Esophagus muscularis mucosa (tissue), 4 donors: ENCODE results near the gene RSRC2.

Experiments used
- CTCF ChIP-seq, 3 experiments: fragments of 200-600 bp in 2 of 3; fragments of 450-650 bp in 1 of 3; sonication (generic) in 2 of 3; IDR thresholded peaks; one replicate each; pipeline ENCODE4 v1.5.1; 2017 to 2019; ENCODE audit warnings: antibody characterized with exemption in 3 of 3, mild to moderate bottlenecking in 2 of 3, moderate library complexity in 1 of 3
- EP300 ChIP-seq: sonication (generic); formaldehyde crosslinking; IDR thresholded peaks from one replicate; pipeline ENCODE4 v1.6.1; 2017; ENCODE audit warnings: antibody characterized with exemption
- POLR2A ChIP-seq: fragments of 450-650 bp; IDR thresholded peaks from one replicate; pipeline ENCODE4 v1.6.1; 2017; ENCODE audit warnings: antibody characterized with exemption, moderate library complexity, mild to moderate bottlenecking, low read depth
- POLR2AphosphoS5 ChIP-seq, 2 donors: sonication (generic); formaldehyde crosslinking; IDR thresholded peaks; one replicate each; pipeline ENCODE4 v1.6.1; 2017; ENCODE audit warnings: antibody characterized with exemption in 2 of 2

GRCh38 chr12:122489038-122489437 is 37.7 kb downstream of the RSRC2 start:
- no peak for TF ChIP-seq CTCF (IDR thresholded peaks at IDR 0.05)
- TF ChIP-seq POLR2AphosphoS5 (IDR thresholded peaks at IDR 0.05) = no peak
- no peak for TF ChIP-seq POLR2A
- no peak for TF ChIP-seq EP300
